Measurements from ENCODE around the gene RFTN1. TPM values are rescaled to one million over a fixed set of nuclear protein-coding genes. Genes with fewer than 3 reads are reported as not detected.

The RFTN1 gene
- total RNA-seq, 1 experiment from 2014 or later, result 9.7 TPM

DNA sequence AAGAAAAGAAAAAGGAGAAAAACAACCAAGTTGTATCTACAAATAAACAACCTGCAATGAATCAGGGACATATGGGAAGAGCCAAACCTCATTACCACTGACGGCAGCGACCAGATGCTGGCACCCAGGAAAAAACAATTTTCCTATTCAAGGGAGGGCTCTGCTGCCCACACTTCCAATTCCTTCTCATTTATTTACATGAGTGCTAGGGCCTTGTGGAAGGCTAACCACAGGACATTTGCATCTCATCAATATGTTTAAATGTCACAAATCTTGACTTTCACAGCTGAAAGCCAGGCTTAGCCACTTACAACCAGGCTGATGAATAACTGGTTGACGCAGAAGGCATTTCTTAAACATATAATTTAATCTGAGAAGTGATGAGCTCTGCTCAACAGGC lies 36.0 kb downstream of the RFTN1 start:
- DNase-seq (ENCODE audit: low read depth), result no peak
- in situ Hi-C loops (cut with HindIII; ENCODE audit: low pct_unique_long_range_greater_than_20kb, low sequenced_read_pairs), result no loop called here

DNA sequence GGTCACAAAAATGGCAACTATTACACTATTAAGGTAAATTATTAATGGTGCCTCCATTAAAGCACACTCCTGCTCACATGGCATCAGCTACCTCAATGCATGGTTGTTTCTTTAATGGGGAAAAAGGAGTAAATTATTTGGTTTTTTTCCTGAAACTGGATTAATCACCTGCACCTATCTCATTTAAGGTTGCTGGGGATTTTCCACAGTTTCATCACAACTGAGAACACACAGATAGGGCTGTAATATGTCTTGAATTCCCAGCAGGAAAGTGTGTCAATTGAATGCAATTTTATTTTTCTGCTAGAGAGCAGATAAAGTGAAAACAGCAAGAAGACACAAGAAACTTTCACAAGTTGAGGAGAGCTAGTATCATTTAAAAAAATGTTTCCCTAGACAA lies 36.4 kb downstream of the RFTN1 start:
- in situ Hi-C loops (cut with HindIII; ENCODE audit: low pct_unique_long_range_greater_than_20kb, low sequenced_read_pairs), result no loop called here
- DNase-seq (ENCODE audit: low read depth), result no peak

DNA sequence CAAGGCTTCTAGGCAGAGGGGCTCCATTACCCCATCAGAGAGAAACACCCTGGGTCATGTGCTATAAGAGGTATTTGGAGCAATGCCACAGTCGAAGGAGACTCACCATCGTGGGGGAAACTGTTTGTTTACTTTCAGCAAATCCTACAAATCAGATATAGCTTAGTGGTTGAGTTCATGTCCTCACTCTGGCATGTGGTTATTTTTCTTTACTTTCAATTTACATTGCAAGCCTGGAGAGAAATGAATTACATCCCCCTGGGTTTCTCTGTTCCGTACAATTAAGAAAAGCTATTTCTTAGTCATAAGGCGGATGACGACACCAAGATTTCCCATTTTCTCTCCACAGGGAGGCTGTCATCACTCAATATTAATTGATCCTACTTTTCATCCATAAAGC lies 36.9 kb downstream of the RFTN1 start:
- in situ Hi-C loops (cut with HindIII; ENCODE audit: low pct_unique_long_range_greater_than_20kb, low sequenced_read_pairs), result no loop called here
- DNase-seq (ENCODE audit: low read depth), result peak; percentile 65

DNA sequence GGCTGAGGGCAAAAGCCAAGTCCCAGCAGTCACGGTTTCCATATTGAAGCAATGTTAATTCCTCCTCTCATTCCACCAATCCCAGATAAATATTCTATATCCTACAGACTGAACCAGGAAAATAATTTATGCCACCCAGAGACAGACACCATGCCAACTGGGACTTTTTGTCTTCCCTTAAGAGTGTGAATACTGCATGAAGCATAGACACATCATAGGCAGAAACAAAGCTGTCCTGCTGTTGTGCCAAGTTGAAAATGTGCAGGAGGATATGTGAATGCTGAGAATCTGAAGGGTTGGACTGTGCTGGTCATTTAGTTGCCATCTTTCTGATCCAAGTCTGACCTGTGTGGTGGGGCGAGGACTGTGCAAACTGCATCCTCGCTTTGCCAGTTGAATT lies 37.7 kb downstream of the RFTN1 start:
- in situ Hi-C loops (cut with HindIII; ENCODE audit: low pct_unique_long_range_greater_than_20kb, low sequenced_read_pairs), result no loop called here
- no peak for DNase-seq (ENCODE audit: low read depth)

DNA sequence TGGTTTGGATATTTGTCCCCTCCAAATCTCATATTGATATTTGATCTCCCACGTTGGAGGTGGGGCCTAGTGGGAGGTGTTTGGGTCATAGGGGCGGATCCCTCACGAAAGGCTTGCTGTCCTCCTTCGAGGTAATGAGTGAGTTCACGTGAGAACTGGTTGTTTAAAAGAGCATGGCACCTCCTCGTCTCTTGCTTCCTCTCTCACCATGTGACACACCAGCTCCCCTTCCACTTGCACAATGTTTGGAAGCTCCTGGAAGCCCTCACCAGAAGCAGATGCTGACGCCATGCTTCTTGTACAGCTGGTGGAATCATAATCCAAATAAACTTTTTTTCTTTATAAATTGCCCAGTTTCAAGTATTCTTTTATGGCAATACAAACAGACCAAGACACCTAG lies 38.6 kb downstream of the RFTN1 start:
- in situ Hi-C loops (cut with HindIII; ENCODE audit: low pct_unique_long_range_greater_than_20kb, low sequenced_read_pairs), result no loop called here
- DNase-seq (ENCODE audit: low read depth), result no peak

DNA sequence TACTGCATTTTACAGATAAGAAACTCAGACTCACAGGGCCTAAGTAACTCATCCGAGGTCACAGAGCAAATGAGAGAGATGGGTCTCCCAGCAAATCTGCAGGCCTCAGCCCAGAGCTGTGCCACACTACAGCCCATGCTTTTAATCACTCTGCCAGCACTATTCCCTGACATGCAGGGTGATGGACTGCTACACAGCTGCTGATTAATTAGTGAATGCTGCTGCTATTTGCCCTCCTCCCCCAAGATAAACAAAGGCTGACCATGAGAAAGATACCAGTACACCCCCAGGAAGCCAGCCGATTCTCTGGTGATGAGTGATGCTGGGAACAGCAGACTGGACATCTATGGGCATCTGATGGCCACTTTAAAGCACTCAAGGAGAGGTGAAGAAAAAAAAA lies 39.3 kb downstream of the RFTN1 start:
- in situ Hi-C loops (cut with HindIII; ENCODE audit: low pct_unique_long_range_greater_than_20kb, low sequenced_read_pairs), result no loop called here
- DNase-seq (ENCODE audit: low read depth), result peak; percentile 32

DNA sequence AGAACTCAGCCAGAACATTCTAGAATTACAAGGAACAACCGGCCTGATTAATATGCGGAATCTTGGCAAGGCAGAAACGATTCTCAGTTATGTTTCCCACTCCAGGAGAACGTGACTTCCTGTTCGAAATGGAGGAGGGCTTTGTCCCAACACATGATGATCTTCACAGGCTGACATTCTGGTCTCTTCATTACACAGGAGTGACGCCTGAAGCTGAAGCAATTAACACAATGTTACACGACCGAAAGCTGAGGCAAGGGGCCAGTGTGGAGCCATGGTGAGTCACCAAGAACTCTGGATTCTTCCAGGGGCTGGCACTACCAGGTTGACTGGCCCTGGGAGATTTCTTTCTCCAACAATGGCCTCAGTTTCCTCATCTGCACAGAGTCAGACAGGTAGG lies 40.9 kb downstream of the RFTN1 start:
- in situ Hi-C loops (cut with HindIII; ENCODE audit: low pct_unique_long_range_greater_than_20kb, low sequenced_read_pairs), result no loop called here
- DNase-seq (ENCODE audit: low read depth), result no peak

DNA sequence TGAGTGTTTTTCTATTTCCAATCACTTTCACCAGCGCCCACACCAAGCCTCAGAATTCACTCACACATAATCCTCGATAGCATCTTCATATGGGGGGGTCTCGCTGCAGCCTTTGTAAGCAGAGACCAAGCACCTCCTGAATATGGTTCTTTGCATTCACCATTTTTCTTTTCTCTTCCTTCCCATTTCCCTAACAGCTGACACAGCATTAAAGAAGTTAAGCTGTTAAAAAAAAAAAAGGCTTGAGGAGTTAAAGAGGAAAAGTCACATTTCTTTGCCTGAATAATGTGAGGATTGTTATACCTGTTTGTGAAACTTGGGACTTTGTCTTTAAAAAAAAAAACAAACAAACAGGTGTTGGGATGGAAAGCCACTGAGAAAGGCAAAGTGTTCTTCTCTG lies 41.6 kb downstream of the RFTN1 start:
- in situ Hi-C loops (cut with HindIII; ENCODE audit: low pct_unique_long_range_greater_than_20kb, low sequenced_read_pairs), result no loop called here
- no peak for DNase-seq (ENCODE audit: low read depth)

DNA sequence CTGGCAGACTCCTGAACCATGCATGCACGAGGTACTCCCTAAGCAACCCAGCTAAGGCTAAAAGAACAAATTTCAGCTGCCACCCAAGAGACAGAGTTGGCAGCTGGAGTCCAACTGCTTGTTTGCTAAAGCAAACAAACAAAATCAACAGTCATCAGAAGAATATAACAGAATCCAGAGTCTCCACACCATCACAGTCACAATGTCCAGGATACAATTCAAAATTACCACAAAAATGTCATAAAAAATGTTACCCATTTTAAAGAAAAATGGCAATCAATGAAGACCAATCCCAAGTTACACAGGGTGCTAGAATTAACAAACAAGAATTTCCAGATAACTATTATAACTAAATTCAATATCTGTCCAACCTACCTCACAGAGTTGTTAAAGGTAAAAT lies 42.9 kb downstream of the RFTN1 start:
- DNase-seq (ENCODE audit: low read depth), result no peak
- in situ Hi-C loops (cut with HindIII; ENCODE audit: low pct_unique_long_range_greater_than_20kb, low sequenced_read_pairs), result no loop called here

DNA sequence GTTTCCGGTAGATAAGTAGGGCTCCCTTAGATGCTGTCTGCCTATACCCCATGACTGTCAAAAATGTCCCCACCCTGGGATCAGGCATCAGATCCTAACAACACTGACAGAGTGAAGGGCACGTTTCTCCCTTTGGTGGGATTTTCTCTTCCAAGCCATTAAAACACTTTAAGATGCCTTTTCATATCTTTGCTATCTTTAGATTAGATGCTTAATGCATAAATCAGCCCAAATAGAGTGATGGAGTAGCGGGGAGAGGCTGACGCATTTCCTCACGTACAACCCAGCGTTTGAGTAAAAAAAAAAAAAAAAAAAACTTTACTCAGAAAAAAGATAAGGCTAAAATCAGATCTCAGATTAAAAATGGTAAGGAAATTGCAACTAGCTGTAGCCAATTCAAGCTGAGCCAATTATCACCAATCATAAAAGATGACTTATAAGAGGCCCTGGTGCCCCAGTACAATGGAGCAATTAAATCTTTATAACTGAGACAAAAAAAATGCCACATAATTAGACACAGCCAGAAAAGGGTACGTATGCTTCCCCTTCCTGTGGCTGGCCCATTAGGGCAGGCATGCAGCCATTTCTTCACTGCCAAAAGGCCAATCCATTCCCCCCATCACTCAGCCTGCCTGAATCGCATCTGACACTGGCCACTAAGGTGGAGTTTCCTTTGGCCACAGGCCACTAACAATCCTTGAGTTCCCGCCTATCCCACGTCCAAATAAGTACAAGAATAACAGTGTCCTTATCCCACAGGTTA lies 45.0 kb downstream of the RFTN1 start:
- DNase-seq (ENCODE audit: low read depth), result no peak
- in situ Hi-C loops (cut with HindIII; ENCODE audit: low pct_unique_long_range_greater_than_20kb, low sequenced_read_pairs), result no loop called here

DNA sequence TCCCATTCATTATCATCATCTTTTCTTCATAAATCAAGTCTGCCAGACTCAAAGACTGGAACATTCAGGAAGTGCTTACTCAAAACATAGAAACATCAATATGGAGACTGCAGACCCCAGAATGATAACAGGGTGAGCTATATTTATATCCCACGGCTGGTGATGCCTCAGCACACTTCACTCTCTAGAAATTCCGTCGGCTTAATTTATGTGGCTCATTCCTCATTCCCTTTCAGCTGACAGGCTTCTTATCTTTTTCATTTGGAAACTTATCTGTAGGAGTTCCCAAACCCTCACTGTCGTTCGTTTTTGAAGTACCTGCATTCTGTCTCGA lies 45.5 kb downstream of the RFTN1 start:
- in situ Hi-C loops (cut with HindIII; ENCODE audit: low pct_unique_long_range_greater_than_20kb, low sequenced_read_pairs), result no loop called here
- no peak for DNase-seq (ENCODE audit: low read depth)

DNA sequence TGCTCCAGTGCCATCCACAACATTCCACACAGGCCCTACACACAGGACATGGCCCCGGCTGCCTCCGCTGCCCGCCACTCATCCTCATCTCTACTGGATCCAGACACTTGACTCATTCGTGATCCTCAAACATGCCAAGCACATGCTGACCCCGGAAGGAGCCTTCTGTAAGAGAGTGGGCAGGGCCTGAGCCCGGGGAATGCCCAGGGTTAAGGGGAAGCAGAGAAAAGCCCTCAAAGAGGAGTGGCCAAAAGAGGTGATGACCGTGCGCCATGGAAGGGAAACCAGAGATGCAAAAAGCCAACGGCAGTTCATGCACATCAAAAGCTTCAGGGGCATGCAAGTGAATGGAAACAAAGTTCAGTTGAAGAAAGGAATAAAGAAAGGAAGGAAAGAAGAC lies 46.1 kb downstream of the RFTN1 start:
- DNase-seq (ENCODE audit: low read depth), result no peak
- in situ Hi-C loops (cut with HindIII; ENCODE audit: low pct_unique_long_range_greater_than_20kb, low sequenced_read_pairs), result no loop called here

DNA sequence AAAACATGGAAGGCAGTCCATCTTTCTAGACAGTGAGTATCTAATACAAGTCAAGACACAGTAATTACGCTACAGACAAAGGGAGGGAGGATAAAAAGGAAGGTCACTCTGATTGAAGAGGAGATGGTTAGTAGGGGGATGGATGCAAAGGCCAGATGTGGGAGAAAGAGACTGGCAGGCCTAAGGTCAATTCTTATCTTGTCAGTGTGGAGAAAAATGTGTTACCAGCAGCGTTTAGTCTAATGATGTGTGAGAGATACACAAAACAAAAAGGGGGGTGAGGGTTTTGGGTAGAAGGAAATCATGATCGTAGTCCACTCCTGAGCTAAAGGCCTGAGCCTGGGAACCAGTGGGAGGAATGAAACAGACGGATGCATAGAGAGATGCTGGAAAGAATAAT lies 46.7 kb downstream of the RFTN1 start:
- DNase-seq (ENCODE audit: low read depth), result no peak
- in situ Hi-C loops (cut with HindIII; ENCODE audit: low pct_unique_long_range_greater_than_20kb, low sequenced_read_pairs), result no loop called here

DNA sequence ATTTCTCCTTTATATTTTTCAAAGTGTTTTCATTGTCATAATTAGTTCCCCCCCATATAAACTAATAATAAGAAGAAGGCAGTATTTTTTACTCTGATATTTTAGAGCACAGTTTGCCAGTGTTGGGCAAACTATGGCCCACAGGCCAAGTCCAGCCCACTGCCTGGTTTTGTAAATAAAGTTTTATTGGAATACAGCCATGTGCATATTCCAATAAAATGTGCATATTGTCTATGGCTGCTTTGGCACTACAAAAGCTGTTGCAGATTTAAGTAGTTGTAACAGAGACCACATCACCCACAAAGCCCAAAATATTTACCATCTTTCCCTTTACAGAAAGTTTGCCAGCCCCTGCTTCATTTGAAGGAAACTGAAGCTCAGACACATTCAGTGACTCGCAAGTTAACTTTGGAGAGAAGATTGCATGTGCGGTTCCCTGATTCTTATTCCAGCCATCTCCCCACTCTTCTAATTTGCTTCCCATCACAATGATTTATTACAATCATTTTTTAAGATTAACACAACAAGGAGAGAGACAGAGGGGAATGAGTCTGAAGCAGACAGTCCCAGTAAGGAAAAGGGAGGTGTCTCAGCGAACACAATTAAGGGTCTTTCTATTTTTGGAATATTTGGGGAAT lies 48.9 kb downstream of the RFTN1 start:
- in situ Hi-C loops (cut with HindIII; ENCODE audit: low pct_unique_long_range_greater_than_20kb, low sequenced_read_pairs), result no loop called here
- DNase-seq (ENCODE audit: low read depth), result no peak

DNA sequence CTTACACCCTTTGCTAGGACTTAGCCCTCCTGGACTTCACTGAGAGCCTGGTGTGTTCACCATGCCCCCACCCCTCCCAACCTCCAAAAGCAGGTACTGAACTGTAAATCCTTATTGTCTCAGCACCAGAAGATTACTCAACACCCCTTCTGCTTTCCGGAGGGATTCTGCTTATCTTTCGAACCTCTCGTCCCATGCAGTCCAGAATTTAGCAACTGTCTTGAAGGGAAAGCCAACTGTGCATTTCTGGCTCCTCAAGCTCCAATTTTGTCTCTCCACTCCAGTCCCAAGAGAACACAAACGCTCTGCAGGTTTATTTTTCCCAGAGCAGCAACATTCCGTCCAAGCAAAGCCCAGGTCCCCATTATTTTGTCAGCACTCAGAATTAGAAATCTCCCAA lies 49.6 kb downstream of the RFTN1 start:
- in situ Hi-C loops (cut with HindIII; ENCODE audit: low pct_unique_long_range_greater_than_20kb, low sequenced_read_pairs), result no loop called here
- no peak for DNase-seq (ENCODE audit: low read depth)

DNA sequence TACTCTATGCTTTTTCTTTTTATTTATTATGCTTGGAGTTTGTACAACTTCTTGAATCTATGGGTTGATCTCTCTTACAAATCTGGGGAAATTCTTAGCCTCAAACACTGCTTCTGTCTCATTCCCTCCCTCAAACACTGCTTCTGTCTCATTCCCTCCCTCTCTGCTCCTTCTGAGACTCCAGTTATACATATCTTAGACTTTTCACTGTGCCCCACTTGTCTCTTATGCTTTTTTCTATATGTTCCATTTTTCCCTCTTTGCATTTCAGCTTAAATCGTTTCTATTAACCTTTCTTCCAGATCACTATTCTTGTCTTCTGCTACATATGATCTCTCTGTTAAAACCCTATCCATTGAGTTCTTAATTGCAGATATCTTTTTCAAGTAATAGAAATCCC lies 50.4 kb downstream of the RFTN1 start:
- in situ Hi-C loops (cut with HindIII; ENCODE audit: low pct_unique_long_range_greater_than_20kb, low sequenced_read_pairs), result no loop called here
- DNase-seq (ENCODE audit: low read depth), result no peak

DNA sequence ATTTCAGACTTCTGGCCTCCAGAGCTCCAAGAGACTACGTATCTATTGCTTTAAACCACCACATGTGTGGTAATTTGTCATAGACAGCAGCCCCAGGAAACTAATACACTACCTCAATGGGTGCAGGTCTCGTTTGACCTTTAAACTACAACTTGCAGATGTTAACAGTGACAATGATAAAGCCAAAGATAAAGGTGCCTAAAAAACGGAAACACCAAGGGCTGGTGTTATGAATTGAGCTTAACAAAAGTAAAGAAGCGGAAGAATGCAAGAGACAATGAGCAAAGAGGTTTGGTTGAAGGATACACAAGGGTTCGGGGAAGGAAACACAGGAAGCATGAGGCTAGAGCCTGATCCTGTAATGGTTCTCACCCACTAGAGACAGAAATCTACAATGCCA lies 50.8 kb downstream of the RFTN1 start:
- in situ Hi-C loops (cut with HindIII; ENCODE audit: low pct_unique_long_range_greater_than_20kb, low sequenced_read_pairs), result no loop called here
- DNase-seq (ENCODE audit: low read depth), result no peak

DNA sequence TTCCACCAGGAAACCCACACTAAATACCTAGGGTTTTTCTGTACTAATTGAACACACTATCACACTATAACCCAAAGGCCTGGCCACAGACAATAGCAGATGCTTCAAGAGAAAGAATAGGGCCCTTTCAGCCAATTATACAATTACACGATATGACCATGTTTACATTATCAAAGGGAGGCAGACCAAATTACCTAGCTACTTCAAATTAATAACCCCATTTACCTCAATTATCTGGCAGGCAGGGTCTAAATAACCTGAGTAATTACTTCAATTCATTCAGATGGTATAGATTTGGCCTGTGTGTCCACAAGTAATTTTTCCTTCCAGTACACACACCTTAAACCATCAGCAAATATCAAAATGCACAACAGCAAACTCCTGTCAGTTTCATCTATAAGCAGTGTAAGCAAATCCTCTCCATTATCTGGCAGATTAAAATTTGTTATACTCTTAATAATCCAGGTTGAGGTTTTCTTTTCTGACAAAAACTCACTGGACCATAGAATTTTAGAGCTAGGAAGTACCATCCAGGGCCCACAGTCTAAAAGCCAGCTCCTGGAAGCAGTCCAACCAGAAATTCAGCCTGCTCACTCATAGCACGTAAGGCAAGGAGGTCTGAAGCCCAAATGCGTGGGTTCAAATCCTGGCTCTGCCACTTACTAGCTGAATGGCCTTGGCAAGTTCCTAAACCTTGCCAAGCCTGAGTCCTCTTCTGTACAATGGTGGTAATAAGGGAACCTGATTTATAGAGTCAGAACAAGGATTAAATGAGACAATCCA lies 51.8 kb downstream of the RFTN1 start:
- no peak for DNase-seq (ENCODE audit: low read depth)
- in situ Hi-C loops (cut with HindIII; ENCODE audit: low pct_unique_long_range_greater_than_20kb, low sequenced_read_pairs), result no loop called here

DNA sequence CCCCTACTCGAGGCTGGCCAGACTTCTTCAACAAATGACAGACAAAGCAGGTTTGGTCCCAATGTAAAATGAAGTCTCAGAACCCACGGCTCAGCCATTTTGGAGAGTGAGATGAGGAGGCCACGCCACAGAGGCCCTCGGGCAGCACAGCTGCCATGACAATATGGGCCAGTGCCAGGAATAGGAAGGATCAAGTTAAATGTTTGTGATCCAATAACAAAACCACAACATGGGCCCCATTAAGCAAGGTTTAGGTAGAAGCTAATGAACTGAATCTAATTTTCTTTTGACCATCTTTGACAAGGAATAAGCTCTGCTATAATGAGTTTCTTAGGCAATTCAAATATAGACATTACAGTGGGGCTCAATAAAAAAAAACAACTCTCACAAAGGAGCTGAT lies 52.6 kb downstream of the RFTN1 start:
- no peak for DNase-seq (ENCODE audit: low read depth)
- in situ Hi-C loops (cut with HindIII; ENCODE audit: low pct_unique_long_range_greater_than_20kb, low sequenced_read_pairs), result no loop called here

DNA sequence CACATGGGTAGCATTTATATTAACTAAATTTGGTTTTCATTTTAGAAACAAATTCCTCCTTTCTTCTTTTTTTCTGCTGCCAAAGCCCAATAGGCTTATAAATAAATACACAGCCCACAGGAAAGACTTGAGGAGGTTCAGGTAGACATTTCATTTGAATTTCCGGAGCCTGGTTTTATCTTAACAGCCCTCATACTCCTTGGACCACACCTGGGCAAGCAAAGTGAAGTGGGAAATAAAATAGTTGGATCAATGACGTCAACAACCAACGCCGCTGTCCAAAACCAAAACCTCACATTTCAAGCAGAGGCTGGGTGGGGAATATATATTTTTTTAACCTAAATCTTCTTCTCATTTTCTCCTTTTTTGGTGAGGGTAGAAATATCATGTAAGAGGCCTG lies 53.2 kb downstream of the RFTN1 start:
- DNase-seq (ENCODE audit: low read depth), result no peak
- in situ Hi-C loops (cut with HindIII; ENCODE audit: low pct_unique_long_range_greater_than_20kb, low sequenced_read_pairs), result no loop called here

Data from Caki2 (cell line).